SU-DHL-6 (cell line): Measurements from ENCODE around the gene CNIH2.

Source experiments
- EZH2phosphoT487 ChIP-seq: fragments of 200-600 bp; sonication (generic), shearing (Covaris generic); conservative IDR thresholded peaks from 2 replicates; pipeline ENCODE4 v1.6.1; 2018; ENCODE audit warnings: mild to moderate bottlenecking, antibody characterized with exemption, low read length, moderate library complexity, mixed read lengths
- TF ChIP-seq, protein P1 (sequence below): fragments of 200-600 bp; sonication (generic); IDR thresholded peaks from one replicate; pipeline ENCODE4 v1.5.1; 2017; ENCODE audit warnings: antibody characterized with exemption, mild to moderate bottlenecking, low read length, moderate library complexity; ENCODE audit not compliant: insufficient read depth, poor library complexity, severe bottlenecking

DNA sequence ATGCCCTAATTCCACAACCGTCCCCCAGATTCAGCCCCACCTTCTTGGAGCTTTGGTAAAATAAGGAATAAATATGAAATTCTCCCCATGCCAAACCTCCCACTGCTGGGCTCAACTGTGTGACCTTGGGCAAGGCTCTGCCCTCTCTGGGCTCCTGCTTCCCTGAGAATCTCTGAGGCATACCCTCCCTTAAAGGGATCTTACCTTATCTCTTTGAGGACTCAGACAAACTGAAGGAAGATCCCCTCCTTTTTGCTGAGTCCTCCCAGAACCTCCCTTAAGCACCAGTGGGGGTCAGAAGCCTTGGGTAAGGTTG lies 36.2 kb downstream of the CNIH2 start:
- TF ChIP-seq, protein P1, sequence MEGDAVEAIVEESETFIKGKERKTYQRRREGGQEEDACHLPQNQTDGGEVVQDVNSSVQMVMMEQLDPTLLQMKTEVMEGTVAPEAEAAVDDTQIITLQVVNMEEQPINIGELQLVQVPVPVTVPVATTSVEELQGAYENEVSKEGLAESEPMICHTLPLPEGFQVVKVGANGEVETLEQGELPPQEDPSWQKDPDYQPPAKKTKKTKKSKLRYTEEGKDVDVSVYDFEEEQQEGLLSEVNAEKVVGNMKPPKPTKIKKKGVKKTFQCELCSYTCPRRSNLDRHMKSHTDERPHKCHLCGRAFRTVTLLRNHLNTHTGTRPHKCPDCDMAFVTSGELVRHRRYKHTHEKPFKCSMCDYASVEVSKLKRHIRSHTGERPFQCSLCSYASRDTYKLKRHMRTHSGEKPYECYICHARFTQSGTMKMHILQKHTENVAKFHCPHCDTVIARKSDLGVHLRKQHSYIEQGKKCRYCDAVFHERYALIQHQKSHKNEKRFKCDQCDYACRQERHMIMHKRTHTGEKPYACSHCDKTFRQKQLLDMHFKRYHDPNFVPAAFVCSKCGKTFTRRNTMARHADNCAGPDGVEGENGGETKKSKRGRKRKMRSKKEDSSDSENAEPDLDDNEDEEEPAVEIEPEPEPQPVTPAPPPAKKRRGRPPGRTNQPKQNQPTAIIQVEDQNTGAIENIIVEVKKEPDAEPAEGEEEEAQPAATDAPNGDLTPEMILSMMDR = no peak
- no peak for TF ChIP-seq EZH2phosphoT487
